Gastroesophageal sphincter (tissue), 3 donors: ENCODE measurements around the gene YPEL1.

ENCODE experiments used
- CTCF ChIP-seq, 4 experiments: fragments of 200-600 bp in 2 of 4; fragments of 450-650 bp in 2 of 4; sonication (generic) in 1 of 4; IDR thresholded peaks; one replicate each; pipeline ENCODE4 v1.5.1; 2017 to 2019; ENCODE audit warnings: antibody characterized with exemption in 4 of 4, mild to moderate bottlenecking in 2 of 4, moderate library complexity in 2 of 4
- POLR2A ChIP-seq, 2 donors: fragments of 450-650 bp; IDR thresholded peaks; one replicate each; pipeline ENCODE4 v1.6.1; 2017; ENCODE audit warnings: antibody characterized with exemption in 2 of 2, mild to moderate bottlenecking in 2 of 2, moderate library complexity in 1 of 2

GRCh38 chr22:21735200-21736083, at the start of gene YPEL1:
- TF ChIP-seq POLR2A (IDR thresholded peaks at IDR 0.05) = peak; percentile 82 to 97
- peak in 2 of 4 experiments; percentile 12 to 21 for TF ChIP-seq CTCF (IDR thresholded peaks at IDR 0.05)
